ENCODE results near the gene LRRK2.

LRRK2 gene

DNA sequence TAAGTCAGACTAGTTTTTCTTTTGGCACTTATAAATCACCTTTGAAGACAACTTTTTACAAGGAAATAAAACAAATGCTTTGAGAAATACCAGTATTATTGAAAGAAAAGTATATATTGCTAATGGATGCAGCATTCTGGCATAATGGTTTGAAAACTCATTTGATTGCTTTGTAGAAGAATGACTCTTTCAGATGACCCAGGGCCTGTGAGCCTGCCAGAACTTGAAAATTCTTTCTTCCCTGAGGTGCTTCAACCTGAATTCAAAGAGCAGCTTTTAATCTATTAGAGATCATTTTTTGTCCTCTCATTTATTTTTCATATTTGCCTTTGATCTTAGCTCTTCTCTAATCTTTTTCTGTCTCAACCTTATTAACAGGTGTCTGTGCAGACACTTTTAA is 87.4 kb downstream of the LRRK2 start:
- TF ChIP-seq, protein P1, sequence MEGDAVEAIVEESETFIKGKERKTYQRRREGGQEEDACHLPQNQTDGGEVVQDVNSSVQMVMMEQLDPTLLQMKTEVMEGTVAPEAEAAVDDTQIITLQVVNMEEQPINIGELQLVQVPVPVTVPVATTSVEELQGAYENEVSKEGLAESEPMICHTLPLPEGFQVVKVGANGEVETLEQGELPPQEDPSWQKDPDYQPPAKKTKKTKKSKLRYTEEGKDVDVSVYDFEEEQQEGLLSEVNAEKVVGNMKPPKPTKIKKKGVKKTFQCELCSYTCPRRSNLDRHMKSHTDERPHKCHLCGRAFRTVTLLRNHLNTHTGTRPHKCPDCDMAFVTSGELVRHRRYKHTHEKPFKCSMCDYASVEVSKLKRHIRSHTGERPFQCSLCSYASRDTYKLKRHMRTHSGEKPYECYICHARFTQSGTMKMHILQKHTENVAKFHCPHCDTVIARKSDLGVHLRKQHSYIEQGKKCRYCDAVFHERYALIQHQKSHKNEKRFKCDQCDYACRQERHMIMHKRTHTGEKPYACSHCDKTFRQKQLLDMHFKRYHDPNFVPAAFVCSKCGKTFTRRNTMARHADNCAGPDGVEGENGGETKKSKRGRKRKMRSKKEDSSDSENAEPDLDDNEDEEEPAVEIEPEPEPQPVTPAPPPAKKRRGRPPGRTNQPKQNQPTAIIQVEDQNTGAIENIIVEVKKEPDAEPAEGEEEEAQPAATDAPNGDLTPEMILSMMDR (IDR thresholded peaks at IDR 0.05; ENCODE audit: low read depth, low read length): no peak
- no peak for DNase-seq

DNA sequence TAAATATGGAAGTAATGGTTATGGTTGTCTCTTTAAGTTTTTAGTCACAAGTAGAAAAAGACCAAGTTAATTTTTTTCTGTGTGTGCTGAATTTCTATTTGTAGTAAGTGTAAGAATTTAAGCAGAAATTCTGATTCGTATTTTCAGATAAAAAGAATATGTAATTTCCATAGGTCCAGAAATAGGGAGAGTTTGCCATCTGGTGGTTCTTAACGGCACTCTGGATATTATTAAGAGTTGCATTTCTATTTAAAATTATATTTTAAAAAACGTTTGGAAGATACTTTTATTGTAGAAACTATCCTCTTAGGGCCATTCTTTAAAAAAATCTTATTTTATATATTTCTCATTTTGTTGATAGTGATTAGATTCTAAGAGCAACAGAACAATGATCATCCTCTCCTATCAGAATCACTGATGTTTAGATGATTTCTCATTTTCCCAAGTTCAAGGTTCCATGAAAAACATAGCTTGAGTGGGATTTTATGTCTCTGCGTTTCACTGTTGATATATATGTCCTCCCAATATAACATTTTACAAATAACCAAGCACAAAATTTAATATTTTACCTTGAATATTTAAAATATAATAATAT is 88.3 kb downstream of the LRRK2 start:
- TF ChIP-seq, protein P1 (IDR thresholded peaks at IDR 0.05; ENCODE audit: low read depth, low read length): peak; percentile 35
- Histone ChIP-seq H3K4me1 (no peaks in the 10 kb centered on the region), H3K9me3 (no peaks in the 10 kb centered on the region), H3K27me3 (peaks cover 11% of the 10 kb centered on the region), H3K4me3 (ENCODE audit: low read depth, low read length) (no peak overlapping the region), H3K36me3 (no peaks in the 10 kb centered on the region)
- no peak for DNase-seq

More for the DNA sequence above, 87.4 kb downstream of the LRRK2 start:
- Histone ChIP-seq H3K4me3 (ENCODE audit: low read depth, low read length) (no peak overlapping the region), H3K36me3 (no peaks in the 10 kb centered on the region), H3K9me3 (no peaks in the 10 kb centered on the region), H3K4me1 (no peaks in the 10 kb centered on the region), H3K27me3 (peaks cover 11% of the 10 kb centered on the region)

DNA sequence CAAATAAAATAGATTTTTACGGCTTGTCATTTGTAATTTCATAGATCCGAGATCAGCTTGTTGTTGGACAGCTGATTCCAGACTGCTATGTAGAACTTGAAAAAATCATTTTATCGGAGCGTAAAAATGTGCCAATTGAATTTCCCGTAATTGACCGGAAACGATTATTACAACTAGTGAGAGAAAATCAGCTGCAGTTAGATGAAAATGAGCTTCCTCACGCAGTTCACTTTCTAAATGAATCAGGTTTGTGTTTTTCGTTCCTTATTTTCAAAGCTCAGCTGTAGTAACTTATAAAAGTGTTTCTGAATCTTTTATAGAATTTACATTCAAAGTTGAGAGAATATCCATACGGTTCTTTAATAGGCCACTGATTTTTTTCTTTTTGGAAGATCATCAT is 89.1 kb downstream of the LRRK2 start:
- Histone ChIP-seq H3K9me3 (no peaks in the 10 kb centered on the region), H3K27me3 (peaks cover 11% of the 10 kb centered on the region), H3K4me1 (no peaks in the 10 kb centered on the region), H3K4me3 (ENCODE audit: low read depth, low read length) (no peak overlapping the region), H3K36me3 (no peaks in the 10 kb centered on the region)
- TF ChIP-seq, protein P1 (IDR thresholded peaks at IDR 0.05; ENCODE audit: low read depth, low read length): no peak
- no peak for DNase-seq

DNA sequence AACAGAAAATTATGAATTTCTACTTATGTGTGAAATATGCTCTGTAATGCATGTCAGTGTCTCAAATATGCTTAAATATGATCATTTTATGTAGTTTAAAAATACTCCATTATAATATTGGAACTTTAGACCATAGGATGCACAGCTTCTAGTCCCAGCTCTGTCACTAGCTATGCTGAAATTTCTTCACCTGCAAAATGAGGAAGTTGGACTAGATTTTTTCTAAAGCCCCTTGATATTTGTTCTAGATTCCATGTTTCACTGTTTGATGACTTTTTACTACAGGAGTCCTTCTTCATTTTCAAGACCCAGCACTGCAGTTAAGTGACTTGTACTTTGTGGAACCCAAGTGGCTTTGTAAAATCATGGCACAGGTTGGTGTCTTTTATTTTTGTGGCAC is 90.1 kb downstream of the LRRK2 start:
- H3K36me3 ChIP-seq: no peaks in the 10 kb centered on the region
- TF ChIP-seq, protein P1 (IDR thresholded peaks at IDR 0.05; ENCODE audit: low read depth, low read length): no peak
- H3K27me3 ChIP-seq: peaks cover 11% of the 10 kb centered on the region
- H3K9me3 ChIP-seq: no peaks in the 10 kb centered on the region
- H3K4me3 ChIP-seq (ENCODE audit: low read depth, low read length): no peak overlapping the region
- DNase-seq: no peak
- H3K4me1 ChIP-seq: no peaks in the 10 kb centered on the region

DNA sequence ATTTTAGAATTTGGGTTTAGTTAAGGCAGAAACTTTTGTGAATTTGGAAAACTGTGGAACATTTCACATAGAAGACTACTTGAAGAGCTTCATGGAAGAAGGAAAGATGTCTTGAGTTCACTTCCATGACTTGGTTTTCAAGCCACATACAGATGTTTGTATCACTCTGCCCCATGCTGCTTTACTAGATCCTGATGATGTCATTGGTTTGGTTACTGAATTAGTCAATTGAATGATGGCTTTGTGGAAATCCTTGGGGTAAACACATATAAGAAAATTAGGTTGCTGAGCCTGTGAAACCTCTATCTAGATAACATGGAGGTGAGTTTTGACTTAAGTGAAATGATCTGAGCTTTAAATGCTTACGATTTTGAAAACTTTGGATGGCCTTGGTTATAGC is 90.6 kb downstream of the LRRK2 start:
- DNase-seq: no peak

DNA sequence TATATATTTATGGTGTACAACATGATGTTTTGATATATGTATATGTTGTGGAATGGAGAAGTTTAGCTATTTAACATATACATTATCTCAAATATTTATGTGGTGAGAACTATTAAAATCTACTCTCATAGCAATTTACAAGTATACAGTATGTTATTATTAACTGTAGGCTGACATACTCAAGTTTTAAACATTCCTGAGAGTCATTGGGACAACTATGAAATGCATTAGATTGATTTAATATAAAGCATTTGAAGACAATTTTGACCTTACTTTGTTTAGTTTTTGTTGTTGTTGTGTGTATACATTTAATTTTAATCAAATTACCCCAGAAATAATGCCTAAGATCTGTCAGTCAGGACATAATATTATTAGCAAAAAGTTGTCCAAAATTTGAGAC is 99.5 kb downstream of the LRRK2 start:
- no peaks in the 10 kb centered on the region for H3K27me3 ChIP-seq
- H3K4me1 ChIP-seq: no peaks in the 10 kb centered on the region
- TF ChIP-seq, protein P1 (IDR thresholded peaks at IDR 0.05; ENCODE audit: low read depth, low read length): no peak
- no peak overlapping the region for H3K4me3 ChIP-seq (ENCODE audit: low read depth, low read length)
- H3K9me3 ChIP-seq: no peaks in the 10 kb centered on the region
- no peak for DNase-seq
- no peaks in the 10 kb centered on the region for H3K36me3 ChIP-seq

More for the DNA sequence above, 90.6 kb downstream of the LRRK2 start:
- Histone ChIP-seq H3K4me3 (ENCODE audit: low read depth, low read length) (no peak overlapping the region), H3K9me3 (no peaks in the 10 kb centered on the region), H3K4me1 (no peaks in the 10 kb centered on the region), H3K27me3 (peaks cover 11% of the 10 kb centered on the region), H3K36me3 (no peaks in the 10 kb centered on the region)
- TF ChIP-seq, protein P1 (IDR thresholded peaks at IDR 0.05; ENCODE audit: low read depth, low read length): no peak

Data from BE2C (cell line).